Endothelial cell of umbilical vein (primary cell): Measurements from ENCODE around the gene MFAP2.
"Not testable (repeated sequence)": the region's sequence is repeated elsewhere in the genome, so short reads cannot be mapped to it uniquely, and the experiment has no call there.

Experiments used
- CTCF ChIP-seq, 2 donors: IDR thresholded peaks; 1 replicate in 1 of 2; 2 replicates in 1 of 2; pipeline ENCODE4 v1.5.1; 2011; ENCODE audit warnings: low read length in 2 of 2, mild to moderate bottlenecking in 2 of 2, moderate library complexity in 2 of 2, control low read depth in 1 of 2, inconsistent platforms in 1 of 2, low read depth in 1 of 2; ENCODE audit not compliant: insufficient read depth in 1 of 2; ENCODE audit errors: extremely low read depth in 1 of 2
- EZH2 ChIP-seq: IDR thresholded peaks from 2 replicates; pipeline ENCODE4 v1.6.1; 2012; ENCODE audit warnings: borderline replicate concordance, low read depth, mild to moderate bottlenecking, moderate library complexity, low read length, inconsistent platforms; ENCODE audit not compliant: severe bottlenecking
- GATA2 ChIP-seq: IDR thresholded peaks from 2 replicates; pipeline ENCODE4 v1.7.0; 2011; ENCODE audit warnings: low read depth, mild to moderate bottlenecking, moderate library complexity, mixed read lengths, low read length; ENCODE audit not compliant: insufficient read length, insufficient read depth
- POLR2A ChIP-seq: IDR thresholded peaks from 2 replicates; pipeline ENCODE4 v1.6.1; 2012; ENCODE audit warnings: low read depth, mild to moderate bottlenecking, control low read depth, low read length

- TF ChIP-seq CTCF (IDR thresholded peaks at IDR 0.05; ENCODE audit: extremely low read depth in 1 of 2, insufficient read depth in 1 of 2, low read depth in 1 of 2, low read length in 2 of 2); EZH2; GATA2; POLR2A: not testable (repeated sequence)
Measured at GRCh38 chr1:16946185-16946584, 34.2 kb downstream of the MFAP2 start.
